Measurements from ENCODE around the gene KRTAP10-7. TPM values are rescaled to one million over a fixed set of nuclear protein-coding genes. Genes with fewer than 3 reads are reported as not detected.
"Not testable (repeated sequence)": the region's sequence is repeated elsewhere in the genome, so short reads cannot be mapped to it uniquely, and the experiment has no call there.

Gene KRTAP10-7
- total and polyA plus RNA-seq, 2 experiments from 2014 or later = not detected

- no peak for TF ChIP-seq ZNF462 (CRISPR knock-in tag; IDR thresholded peaks at IDR 0.05)
Measured at GRCh38 chr21:44599264-44600029, 950 bp upstream of the KRTAP10-7 start (continued).

GRCh38 chr21:44601091-44601490, 694 bp downstream of the KRTAP10-7 start:
- not testable (repeated sequence) for H3K27me3 ChIP-seq (ENCODE audit: insufficient read depth); H3K4me3 ChIP-seq; H3K27ac ChIP-seq (ENCODE audit: low read depth); H3K4me2 ChIP-seq; DNase-seq (ENCODE audit: low spot score); H2AFZ ChIP-seq; H3K79me2 ChIP-seq (replicated peaks; ENCODE audit: insufficient read depth); H4K20me1 ChIP-seq (replicated peaks; ENCODE audit: insufficient read depth); H3K36me3 ChIP-seq (ENCODE audit: insufficient read depth); H3K4me1 ChIP-seq (ENCODE audit: insufficient read depth); H3K27ac Mint-ChIP-seq; ATAC-seq; H3K36me3 Mint-ChIP-seq (ENCODE audit: low read depth); H3K4me3 Mint-ChIP-seq; H3F3A ChIP-seq (replicated peaks; ENCODE audit: low read depth); H3K9me2 ChIP-seq (ENCODE audit: insufficient read depth)
- Mint-ChIP-seq H3K27me3 (ENCODE audit: insufficient read depth, low read depth, poor library complexity) (peaks cover 11% of the 10 kb centered on the region), H3K4me1 (peaks cover 22% of the 10 kb centered on the region), H3K9me3 (peaks cover 11% of the 10 kb centered on the region)
